Measurements from ENCODE around the gene ERO1A. TPM values are rescaled to one million over a fixed set of nuclear protein-coding genes. Genes with fewer than 3 reads are reported as not detected.

ERO1A gene
- total and polyA plus RNA-seq, 2 donors (not counting 1 experiment from before 2014, with no cell fraction given): 12.2 to 29.7 TPM

- Histone ChIP-seq H3K27me3 (replicated peaks in 1 of 4; ENCODE audit: control extremely low read depth in 1 of 4, control insufficient read depth in 3 of 4, insufficient read depth in 4 of 4, low read length in 3 of 4) (no peaks in the 10 kb centered on the region), H3K9ac (ENCODE audit: low read length) (no peak overlapping the region), H2AFZ (ENCODE audit: insufficient read depth, low read depth, low read length, poor library complexity, severe bottlenecking) (no peak overlapping the region), H3K4me3 (ENCODE audit: control extremely low read depth in 1 of 5, extremely low read depth in 1 of 5, insufficient read depth in 1 of 5, low read depth in 2 of 5, low read length in 4 of 5) (no peak overlapping the region), H4K20me1 (ENCODE audit: control insufficient read depth, insufficient read depth, low read length, poor library complexity, severe bottlenecking) (no peaks in the 10 kb centered on the region), H3K79me2 (ENCODE audit: control insufficient read depth, insufficient read depth, low read length) (no peaks in the 10 kb centered on the region), H3K36me3 (replicated peaks in 1 of 2; ENCODE audit: control extremely low read depth in 1 of 2, control insufficient read depth in 1 of 2, extremely low read depth in 1 of 2, insufficient read depth in 2 of 2, low read length in 1 of 2) (no peaks in the 10 kb centered on the region), H3K4me1 (ENCODE audit: control insufficient read depth in 2 of 2, insufficient read depth in 2 of 2, low read length in 2 of 2) (no peaks in the 10 kb centered on the region), H3K27ac (ENCODE audit: low read length in 2 of 2) (no peak overlapping the region), H3K4me2 (replicated peaks; ENCODE audit: low read depth, low read length, poor library complexity, severe bottlenecking) (no peak overlapping the region), H3K9me3 (ENCODE audit: control extremely low read depth in 1 of 3, control insufficient read depth in 2 of 3, insufficient read depth in 1 of 3, low read length in 2 of 3) (peaks cover 0 to 9% (median 0%) of the 10 kb centered on the region in 3 donors)
- no peak for TF ChIP-seq EZH2 (IDR thresholded peaks at IDR 0.05; ENCODE audit: borderline replicate concordance, insufficient read depth, low read depth, low read length, poor library complexity, severe bottlenecking)
- TF ChIP-seq, protein P1, sequence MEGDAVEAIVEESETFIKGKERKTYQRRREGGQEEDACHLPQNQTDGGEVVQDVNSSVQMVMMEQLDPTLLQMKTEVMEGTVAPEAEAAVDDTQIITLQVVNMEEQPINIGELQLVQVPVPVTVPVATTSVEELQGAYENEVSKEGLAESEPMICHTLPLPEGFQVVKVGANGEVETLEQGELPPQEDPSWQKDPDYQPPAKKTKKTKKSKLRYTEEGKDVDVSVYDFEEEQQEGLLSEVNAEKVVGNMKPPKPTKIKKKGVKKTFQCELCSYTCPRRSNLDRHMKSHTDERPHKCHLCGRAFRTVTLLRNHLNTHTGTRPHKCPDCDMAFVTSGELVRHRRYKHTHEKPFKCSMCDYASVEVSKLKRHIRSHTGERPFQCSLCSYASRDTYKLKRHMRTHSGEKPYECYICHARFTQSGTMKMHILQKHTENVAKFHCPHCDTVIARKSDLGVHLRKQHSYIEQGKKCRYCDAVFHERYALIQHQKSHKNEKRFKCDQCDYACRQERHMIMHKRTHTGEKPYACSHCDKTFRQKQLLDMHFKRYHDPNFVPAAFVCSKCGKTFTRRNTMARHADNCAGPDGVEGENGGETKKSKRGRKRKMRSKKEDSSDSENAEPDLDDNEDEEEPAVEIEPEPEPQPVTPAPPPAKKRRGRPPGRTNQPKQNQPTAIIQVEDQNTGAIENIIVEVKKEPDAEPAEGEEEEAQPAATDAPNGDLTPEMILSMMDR (IDR thresholded peaks at IDR 0.05): no peak
- Mint-ChIP-seq H3K4me1 (no peaks in the 10 kb centered on the region), H3K27me3 (peaks cover 7% of the 10 kb centered on the region), H3K27ac (no peak overlapping the region), H3K9me3 (ENCODE audit: insufficient read depth) (no peaks in the 10 kb centered on the region), H3K4me3 (no peak overlapping the region)
- 100% methylated on average over 1 of the region's 5 CpGs for WGBS (ENCODE audit: insufficient coverage)
- CTCF ChIA-PET: no interaction called here
- POLR2A ChIA-PET: no interaction called here
- intact Hi-C loops (cut with micrococcal nuclease): no loop called here
- no peak for DNase-seq
- ATAC-seq (ENCODE audit: low read depth): no peak
These were observed 98.5 kb downstream of the ERO1A start for GRCh38 chr14:52596861-52597260.

DNA sequence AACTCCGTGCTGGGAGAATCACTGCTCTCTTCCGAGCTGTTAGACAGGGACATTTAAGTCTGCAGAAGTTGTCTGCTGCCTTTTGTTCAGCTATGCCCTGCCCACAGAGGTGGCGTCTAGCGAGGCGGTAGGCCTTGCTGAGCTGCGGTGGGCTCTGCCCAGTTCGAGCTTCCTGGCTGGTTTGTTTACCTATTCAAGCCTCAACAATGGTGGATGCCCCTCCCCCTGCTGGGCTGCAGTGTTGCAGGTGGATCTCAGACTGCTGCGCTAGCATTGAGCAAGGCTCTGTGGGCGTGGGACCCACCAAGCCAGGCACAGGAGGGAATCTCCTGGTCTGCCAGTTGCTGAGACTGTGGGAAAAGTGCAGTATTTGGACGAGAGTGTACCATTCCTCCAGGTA is 99.0 kb downstream of the ERO1A start:
- peaks cover 7% of the 10 kb centered on the region for H3K27me3 Mint-ChIP-seq
- 92% methylated on average over 10 of the region's 10 CpGs for WGBS (ENCODE audit: insufficient coverage)
- H3K4me1 Mint-ChIP-seq: no peaks in the 10 kb centered on the region
- H3K79me2 ChIP-seq (ENCODE audit: control insufficient read depth, insufficient read depth, low read length): no peaks in the 10 kb centered on the region
- H3K4me2 ChIP-seq (replicated peaks; ENCODE audit: low read depth, low read length, poor library complexity, severe bottlenecking): no peak overlapping the region
- H3K9me3 Mint-ChIP-seq (ENCODE audit: insufficient read depth): no peaks in the 10 kb centered on the region
- intact Hi-C loops (cut with micrococcal nuclease): no loop called here
- H3K4me1 ChIP-seq (ENCODE audit: control insufficient read depth in 2 of 2, insufficient read depth in 2 of 2, low read length in 2 of 2): no peaks in the 10 kb centered on the region
- no peaks in the 10 kb centered on the region for H4K20me1 ChIP-seq (ENCODE audit: control insufficient read depth, insufficient read depth, low read length, poor library complexity, severe bottlenecking)
- H3K4me3 Mint-ChIP-seq: no peak overlapping the region
- peaks cover 0 to 9% (median 0%) of the 10 kb centered on the region in 3 donors for H3K9me3 ChIP-seq (ENCODE audit: control extremely low read depth in 1 of 3, control insufficient read depth in 2 of 3, insufficient read depth in 1 of 3, low read length in 2 of 3)
- POLR2A ChIA-PET: no interaction called here
- no peak for TF ChIP-seq EZH2 (IDR thresholded peaks at IDR 0.05; ENCODE audit: borderline replicate concordance, insufficient read depth, low read depth, low read length, poor library complexity, severe bottlenecking)
- TF ChIP-seq, protein P1 (IDR thresholded peaks at IDR 0.05): no peak
- H3K36me3 ChIP-seq (replicated peaks in 1 of 2; ENCODE audit: control extremely low read depth in 1 of 2, control insufficient read depth in 1 of 2, extremely low read depth in 1 of 2, insufficient read depth in 2 of 2, low read length in 1 of 2): no peaks in the 10 kb centered on the region
- no peak overlapping the region for H3K4me3 ChIP-seq (ENCODE audit: control extremely low read depth in 1 of 5, extremely low read depth in 1 of 5, insufficient read depth in 1 of 5, low read depth in 2 of 5, low read length in 4 of 5)
- no peak overlapping the region for H3K9ac ChIP-seq (ENCODE audit: low read length)
- CTCF ChIA-PET: no interaction called here
- no peak overlapping the region for H3K27ac ChIP-seq (ENCODE audit: low read length in 2 of 2)
- no peak overlapping the region for H2AFZ ChIP-seq (ENCODE audit: insufficient read depth, low read depth, low read length, poor library complexity, severe bottlenecking)
- no peaks in the 10 kb centered on the region for H3K27me3 ChIP-seq (replicated peaks in 1 of 4; ENCODE audit: control extremely low read depth in 1 of 4, control insufficient read depth in 3 of 4, insufficient read depth in 4 of 4, low read length in 3 of 4)
- DNase-seq (no peak), ATAC-seq (ENCODE audit: low read depth) (no peak)
- H3K27ac Mint-ChIP-seq: no peak overlapping the region

Data from B cell (primary cell).